HG03159 (cell line): ENCODE data around the gene AIMP2.
"Not testable (repeated sequence)": the region's sequence is repeated elsewhere in the genome, so short reads cannot be mapped to it uniquely, and the experiment has no call there.

Source experiments
- ATAC-seq: cut with Tn5 transposase; IDR thresholded peaks from one replicate; pipeline ENCODE4 v1.9.1; 2021; ENCODE audit warnings: mild to moderate bottlenecking, moderate library complexity; ENCODE audit not compliant: unreplicated experiment

The AIMP2 gene

DNA sequence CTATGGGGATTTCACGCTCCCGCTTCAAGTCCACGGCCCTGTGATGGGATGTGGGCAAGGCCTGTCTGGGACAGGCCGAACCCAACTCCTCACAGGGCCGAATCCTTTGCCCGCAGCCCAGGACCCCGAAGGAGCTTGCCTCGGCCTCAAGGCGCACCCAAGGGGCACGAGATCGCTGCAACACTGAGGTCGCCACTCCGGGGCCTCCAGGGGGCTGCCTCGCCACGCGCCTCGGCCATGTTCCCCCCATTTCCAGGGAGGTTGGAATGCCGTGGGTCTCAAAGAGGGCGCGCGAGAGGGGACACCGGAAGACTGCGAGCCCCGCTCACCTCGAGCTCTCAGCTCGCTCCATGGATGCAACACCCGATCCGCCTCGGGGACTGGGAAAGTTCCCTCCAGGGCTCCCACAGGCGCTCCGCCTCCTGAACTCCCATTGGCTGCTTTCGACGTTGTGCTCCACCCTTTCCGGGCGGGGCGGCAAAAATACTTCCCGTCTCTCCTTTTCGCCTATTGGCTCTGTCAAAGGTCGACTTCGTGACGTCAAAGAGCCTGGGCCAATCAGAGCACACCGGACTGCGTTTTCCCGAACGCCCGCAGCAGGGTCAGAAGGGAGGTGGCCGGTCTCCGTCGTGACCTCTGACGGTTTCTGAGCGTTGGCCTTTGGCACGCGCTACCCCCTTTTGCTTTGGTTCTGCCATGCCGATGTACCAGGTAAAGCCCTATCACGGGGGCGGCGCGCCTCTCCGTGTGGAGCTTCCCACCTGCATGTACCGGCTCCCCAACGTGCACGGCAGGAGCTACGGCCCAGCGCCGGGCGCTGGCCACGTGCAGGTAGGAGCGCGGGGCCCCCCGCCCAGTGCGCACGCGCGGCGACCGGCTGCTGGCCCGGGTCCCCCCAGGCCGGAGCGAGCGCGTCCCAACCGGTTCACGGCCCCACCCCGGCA lies at the start of gene AIMP2, which contains the start of gene PMS2:
AIMP2 (plus strand) TSS at position 605 of the 944 bp plus-strand sequence; CDS start at position 697, 92 bp downstream.
PMS2 (minus strand) TSS at position 382 of the 944 bp plus-strand sequence; CDS start at position 352, 30 bp downstream.
- peak; percentile 92 for ATAC-seq

DNA sequence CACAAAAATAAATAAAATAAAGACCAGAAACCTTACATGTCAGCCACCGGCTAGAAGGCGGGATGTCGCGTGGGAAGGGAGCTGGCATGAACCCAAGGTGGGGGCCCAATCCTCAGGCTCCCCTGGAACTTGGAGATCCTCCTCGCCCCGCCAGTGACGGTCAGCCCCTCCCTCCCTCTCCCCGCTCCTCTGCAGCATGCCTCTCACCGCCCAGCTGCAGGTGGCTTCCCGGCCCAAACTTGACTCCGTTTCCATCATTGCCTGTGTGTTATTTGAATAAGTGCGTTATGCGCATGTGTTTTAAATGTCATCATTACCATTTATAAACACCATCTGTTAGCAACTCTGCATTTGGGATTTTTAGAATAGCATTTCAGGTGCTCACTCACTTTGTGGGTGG lies 45.9 kb upstream of the AIMP2 start:
- not testable (repeated sequence) for ATAC-seq

DNA sequence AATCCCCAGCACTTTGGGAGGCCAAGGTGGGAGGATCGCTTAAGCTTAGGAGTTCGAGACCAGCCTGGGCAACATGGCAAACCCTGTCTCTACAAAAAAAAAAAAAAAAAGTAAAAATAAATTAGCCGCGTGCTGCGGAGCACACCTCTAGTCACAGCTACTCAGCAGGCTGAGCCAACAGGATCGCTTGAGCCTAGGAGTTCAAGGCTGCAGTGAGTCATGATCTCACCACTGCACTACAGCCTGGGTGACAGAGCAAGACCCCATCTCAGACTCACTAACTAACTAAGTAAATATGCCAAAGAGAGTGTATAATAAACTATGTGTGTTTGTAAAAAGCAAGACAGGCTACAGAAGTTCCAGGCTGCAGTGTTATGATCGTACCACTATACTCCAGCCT lies 45.3 kb upstream of the AIMP2 start:
- ATAC-seq, result not testable (repeated sequence)

DNA sequence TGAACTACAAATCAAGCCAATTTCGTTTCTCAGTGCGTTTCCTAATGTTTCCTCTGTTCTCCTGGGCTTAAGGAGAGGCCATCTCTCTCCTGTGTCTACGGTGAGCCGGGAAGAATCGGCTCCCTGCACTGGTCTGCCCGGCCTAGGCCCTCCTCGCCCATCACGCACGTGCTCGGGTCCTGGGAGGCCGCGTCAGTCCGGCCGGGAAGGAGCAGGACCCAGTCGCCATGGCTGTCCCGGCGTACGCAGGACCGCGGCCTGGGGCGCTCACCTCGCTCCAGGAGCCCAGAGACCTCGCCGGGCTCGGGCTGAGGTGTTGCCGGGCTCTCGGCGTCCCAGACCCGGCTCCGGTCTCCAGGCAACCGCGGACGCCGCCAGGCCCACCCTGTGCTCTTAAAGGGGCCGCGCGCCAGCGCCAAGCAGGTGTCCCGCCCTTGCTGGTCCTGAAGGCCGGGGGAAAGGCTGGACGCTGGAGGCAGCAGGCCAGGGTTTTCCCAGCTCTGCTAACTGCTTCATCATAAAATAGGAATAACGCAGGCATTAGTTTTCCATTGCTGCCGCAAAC lies 38.6 kb upstream of the AIMP2 start, which contains the start of gene RSPH10B:
RSPH10B (minus strand) TSS at position 343 of the 565 bp plus-strand sequence. CDS start 3,573 bp downstream, outside the sequence.
- not testable (repeated sequence) for ATAC-seq

DNA sequence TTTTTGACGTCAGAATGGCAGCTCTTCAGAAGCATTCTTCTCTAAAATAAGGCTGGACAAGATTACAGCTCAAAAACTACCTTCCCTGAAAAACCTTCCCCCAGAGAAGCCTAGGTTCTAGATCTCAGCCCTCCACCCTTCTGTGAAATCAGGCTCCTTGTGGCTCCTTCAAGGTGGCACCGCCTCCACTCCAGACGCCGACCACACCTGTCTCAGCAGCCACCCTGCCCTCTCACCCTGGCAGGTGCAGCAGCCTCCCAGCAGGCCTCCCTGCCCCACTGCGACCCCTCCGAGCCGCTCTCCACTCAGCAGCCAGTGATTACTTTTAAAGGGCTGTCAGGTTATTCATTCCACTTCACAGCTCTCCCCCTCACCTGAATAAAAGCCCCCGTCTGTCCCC lies 35.5 kb upstream of the AIMP2 start:
- not testable (repeated sequence) for ATAC-seq

DNA sequence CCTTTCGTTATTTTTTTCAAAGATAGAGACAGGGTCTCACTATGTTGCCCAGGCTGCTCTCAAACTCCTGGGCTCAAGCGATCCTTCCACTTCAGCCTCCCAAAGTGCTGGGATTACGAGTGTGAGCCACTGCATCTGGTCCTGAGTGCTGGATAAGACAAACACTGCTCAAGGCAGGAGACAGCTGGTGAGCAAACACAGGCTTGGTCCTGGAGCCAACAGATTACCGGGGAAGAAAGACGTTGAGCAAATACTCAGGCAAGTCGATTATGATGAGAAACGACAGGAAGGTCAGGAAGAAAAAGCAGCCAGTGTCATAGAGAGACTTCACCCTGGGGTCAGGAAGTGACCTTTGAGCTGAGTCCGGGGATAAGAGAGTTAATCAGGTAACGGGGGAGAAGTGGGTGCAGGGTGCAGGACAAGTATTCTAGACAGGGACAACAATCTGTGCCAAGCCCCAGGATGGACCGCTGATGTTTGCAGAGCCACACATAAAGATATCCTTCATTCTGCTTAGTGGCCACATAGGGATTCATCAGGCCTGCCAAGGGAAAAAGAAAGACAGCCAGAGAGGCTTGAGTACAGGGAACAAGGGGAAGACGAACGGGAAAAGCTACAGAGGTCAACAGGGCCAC lies 29.3 kb upstream of the AIMP2 start:
- not testable (repeated sequence) for ATAC-seq

DNA sequence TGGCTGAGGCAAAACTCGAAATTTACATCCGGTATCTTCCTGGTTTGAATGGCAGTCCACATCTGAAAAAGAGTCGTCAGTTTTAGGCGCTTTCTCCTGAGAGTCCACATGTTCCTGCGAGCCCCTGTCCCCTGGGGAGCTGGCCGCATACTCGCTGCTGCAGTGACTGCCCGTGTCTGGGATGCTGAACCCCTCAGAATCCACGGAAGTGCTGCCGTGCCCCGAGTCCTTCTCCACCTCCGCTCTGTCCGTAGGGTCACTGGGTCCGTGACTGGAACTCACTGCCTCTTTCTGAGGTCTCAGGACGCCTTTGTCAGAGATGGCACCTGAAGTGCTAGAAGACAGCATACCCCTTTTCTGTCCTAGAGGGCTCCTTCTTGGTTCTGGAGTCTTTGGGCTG lies 22.0 kb upstream of the AIMP2 start:
- not testable (repeated sequence) for ATAC-seq

DNA sequence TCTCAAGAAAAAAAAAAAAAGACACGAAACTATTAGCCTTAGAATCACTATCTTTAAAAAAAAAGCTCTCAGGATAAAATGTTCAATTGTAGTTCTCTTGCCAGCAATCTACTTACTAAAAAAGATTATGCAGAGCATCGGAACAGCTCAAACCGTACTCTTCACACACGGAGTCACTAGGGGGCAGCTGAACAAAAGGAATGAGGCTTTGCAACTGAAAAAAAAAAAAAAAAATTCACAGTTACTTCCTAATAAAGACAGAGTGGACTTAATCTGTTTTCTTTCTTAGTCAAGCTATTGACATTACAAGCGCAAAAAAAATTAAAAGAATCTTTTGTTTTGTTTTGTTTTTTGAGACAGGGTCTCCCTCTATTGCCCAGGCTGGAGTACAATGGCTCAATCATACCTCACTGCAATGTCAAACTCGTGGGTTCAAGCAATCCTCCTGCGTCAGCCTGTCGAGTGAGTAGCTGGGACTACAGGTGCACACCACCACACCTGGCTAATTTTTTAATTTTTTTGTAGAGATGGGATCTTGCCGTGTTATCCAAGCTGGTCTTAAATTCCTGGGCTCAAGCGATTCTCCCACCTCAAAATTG lies 11.8 kb upstream of the AIMP2 start:
- no peak for ATAC-seq

DNA sequence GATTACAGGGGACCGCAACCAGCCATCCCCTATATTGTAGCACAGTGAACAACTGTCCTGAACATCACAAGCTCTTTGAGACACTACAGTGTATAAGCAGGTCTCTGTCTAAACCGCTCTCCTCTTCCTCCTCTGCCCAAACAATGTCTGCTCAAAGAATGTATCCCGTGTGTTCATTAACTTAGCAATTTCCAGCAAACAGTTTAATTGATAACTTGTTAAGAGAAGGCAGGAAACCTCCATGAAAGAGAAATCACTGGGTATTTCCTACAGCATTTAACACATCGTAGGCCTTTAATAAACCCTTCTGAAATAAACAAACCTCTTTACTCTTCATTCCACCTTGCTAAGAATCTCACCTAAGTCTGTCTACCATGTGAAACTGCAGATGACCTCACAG lies 1.7 kb upstream of the AIMP2 start:
- no peak for ATAC-seq

DNA sequence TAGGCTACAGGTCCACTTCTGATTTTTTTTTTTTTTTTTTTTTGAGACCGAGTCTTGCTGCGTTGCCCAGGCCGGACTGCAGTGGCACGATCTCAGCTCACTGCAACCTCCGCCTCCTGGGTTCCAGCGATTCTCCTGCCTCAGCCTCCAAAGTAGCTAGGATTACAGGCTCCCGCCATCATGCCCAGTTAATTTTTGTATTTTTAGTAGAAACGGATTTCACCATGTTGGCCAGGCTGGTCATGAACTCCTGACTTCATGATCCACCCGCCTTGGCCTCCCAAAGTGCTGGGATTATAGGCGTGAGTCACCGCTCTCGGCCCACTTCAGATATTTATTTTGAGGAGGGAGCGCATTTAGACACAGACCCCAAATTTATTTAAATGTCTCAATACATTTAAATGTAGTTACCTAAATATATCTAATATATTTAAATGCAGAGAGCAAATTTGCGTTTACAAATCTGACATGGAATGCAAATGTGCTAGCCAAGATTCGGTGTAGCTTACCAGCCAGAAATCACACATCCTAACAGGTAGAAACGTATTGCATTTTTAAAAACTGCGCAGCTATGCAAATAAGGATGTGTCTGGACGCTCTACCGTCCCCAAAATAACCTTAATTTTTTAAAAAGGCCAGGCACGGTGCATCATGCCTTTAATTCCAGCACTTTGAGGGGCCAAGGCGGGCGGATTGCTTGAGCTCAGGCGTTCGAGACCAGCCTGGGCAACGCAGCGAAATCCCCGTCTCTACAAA lies 1.1 kb upstream of the AIMP2 start:
- ATAC-seq, result not testable (repeated sequence)

DNA sequence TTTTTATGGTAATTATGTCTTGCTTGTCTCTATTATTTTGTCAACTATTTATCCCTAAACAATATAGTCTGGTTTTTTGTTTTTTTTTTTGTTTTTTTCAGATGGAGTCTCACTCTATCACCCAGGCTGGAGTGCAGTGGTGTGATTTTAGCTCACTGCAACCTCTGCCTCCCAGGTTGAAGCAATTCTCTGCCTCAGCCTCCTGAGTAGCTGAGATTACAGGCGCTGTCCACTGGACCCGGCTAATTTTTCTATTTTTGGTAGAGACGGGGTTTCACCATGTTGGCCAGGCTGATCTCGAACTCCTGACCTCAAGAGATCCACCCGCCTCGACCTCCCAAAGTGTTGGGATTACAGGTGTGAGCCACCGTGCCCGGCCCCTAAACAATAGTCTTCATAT lies 1.3 kb downstream of the AIMP2 start:
- not testable (repeated sequence) for ATAC-seq

DNA sequence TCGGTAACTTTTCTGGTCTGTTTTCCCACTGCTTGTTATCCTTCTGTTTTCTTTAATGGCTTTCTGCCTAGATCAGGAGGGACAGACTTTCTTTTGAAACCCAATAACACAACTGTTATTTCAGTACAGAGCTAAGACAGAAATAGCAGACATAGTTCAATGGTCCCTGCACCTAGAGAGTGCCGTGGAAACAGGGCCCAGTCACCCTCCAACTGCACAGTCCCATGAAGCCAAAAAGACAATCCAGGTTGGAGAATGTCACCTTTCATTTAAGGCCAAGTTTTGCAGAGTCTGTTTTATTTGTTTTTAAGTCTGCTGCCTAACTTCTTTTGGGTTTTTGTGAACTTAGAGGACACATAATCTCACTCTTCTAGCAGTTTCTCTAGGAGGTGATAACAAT lies 2.5 kb downstream of the AIMP2 start:
- no peak for ATAC-seq

DNA sequence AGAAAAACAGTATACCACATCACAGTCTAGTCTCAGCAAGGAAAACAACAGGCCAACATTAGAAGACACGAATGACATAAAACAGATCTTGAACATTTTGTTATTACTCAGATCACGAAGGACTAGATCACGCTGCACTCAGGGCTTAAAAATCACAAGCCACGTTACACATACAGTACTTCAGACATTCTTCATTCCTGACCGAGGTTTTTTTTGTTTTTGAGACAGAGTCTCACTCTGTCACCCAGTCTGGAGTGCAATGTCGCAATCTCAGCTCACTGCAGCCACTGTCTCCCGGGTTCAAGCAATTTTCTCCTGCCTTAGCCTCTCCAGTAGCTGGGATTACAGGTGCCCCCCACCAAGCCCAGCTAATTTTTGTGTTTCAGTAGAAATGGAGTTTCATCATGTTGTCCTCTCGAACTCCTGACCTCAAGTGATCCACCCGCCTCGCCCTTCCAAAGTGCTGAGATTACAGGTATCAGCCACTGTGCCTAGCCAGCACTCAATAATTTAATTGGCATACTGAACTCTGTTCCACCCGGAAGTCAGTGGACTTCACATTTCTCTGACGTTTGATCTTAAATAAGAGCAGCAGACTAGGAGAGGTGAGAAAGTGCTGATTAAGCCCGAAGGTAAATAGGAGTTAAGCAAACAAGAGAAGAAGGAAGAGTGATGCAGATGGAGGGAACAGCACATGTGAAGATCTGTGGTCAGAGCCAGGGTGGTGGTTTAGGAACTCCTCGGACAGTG lies 3.5 kb downstream of the AIMP2 start:
- ATAC-seq, result no peak

DNA sequence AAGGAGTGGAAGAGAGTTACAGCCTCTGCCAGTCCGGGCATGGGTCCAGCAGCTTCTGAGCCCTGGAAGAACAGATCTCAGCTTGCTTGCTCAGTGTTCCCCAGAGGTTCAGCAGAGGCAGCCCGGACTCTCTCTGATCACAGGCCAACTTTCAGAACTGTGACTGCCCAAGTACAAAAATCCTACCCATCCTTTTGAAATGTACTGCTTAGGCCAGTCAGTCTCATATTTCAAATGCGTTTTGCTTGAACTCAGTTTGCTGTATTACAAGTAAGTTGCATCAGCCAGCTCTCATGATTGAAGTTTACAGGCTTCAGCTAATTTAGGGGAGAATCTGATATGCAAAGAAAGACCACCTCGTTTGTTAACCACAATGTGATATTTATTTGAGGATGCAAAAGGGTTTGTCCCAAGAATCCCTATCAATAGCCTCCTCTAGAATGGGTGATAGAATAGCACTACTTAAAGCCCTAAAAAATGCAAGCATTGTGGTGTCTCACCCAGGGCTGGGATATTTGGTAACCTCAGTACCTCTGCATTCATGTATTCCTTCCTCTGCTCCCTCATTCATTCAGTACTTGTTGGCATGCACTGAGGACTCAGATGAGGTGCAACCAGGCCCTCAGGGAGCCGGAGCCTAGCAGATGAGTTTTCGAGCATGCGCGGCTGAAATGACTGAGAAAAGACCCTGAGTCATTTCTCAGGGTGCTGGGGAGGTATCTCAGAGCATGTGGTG lies 7.0 kb downstream of the AIMP2 start:
- no peak for ATAC-seq

DNA sequence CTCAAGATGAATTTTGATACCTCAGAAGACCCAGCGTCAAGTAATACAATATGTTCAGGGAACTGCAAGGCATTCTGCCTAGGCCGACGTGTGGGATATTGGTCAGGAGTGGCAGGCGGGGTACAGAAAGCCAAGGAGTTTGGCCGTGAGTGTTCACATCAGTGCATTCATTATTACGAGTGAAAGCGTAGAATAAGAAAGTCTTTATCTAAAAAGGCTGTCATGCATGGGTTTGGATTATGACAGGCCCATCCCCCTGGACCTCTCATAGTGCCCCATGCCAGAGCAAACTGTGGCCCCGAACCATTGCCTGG lies 7.5 kb downstream of the AIMP2 start:
- no peak for ATAC-seq

DNA sequence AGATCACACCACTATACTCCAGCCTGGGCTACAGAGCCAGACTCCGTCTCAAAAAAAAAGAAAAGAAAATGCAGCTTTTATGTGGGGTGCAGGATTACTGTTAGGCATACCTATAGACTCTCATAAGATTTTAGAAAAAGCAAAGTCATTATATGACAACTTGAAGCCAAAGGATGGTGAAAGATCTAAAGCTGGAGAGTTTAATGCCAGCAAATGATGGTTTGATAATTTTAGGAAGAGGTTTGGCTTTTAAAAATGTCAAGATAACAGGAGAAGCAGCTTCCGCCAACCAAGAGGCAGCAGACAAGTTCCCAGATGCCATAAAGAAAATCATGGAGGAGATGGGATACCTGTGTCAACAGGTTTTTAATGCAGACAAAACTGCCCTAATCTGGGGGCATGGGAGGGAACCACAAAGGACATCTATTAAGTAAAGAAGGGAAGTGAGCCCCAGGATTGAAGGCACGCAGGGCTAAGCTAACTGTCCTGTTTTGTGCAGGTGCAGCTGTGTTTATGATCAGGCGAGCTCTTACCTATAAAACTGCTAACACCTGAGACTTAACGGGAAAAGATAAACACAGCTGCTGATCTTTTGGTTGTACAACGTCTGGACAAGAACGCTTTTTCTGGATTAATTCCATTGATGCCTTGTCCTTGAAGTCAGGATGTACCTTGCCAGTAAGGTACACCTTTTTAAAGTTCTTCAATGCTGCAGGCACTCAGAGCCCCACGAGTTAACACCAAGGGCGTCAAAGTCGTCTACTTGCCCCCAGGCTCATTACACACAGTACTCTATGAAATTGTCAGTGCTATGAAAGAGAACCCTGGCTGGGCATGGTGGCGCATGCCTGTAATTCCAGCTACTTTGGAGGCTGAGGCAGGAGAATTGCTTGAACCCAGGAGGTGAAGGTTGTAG lies 11.6 kb downstream of the AIMP2 start:
- no peak for ATAC-seq

DNA sequence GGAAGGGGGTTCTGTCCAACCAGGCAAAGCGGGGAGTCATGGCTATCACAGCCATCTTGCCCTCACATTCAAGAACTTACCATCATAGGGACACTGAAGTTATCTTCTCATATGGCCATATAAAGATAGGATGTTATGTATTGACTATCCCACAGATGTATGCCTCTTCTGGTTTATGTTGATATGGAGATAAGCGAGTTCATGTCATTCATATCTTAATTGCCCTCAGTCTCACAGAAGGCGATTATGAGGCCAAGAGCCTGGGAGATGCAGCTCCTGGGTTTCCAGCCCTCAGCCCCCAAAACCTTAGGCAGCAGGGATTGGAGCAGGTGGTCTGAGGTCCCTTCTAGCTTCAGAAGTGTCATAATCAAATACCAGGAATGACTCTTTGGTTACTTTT lies 13.6 kb downstream of the AIMP2 start:
- no peak for ATAC-seq

DNA sequence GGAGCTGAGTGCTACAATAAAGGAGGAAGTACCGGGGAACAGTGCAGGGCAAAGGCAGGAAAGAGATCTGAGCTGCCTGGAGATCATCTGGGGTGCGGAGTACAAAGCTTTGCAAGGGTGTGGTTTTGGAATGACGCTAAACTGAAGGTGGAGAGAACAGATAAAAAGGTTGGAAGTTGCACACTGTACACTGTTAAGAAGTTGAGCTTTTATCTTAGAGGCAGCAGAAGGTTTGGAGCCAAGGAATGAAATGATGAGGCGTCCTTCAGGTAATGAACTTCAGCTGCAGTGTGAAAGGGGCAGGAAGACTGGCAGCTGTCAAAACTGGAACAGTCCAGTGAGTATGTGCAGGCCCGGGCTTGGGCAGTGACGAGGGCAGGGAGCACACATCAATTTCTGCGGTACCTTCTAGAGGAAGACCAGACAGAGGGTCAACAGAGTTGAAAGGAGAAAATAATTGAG lies 14.9 kb downstream of the AIMP2 start:
- ATAC-seq, result no peak
